Activated CD4-positive, alpha-beta T cell treated with anti-CD3 and anti-CD28 coated beads for 48 hours (primary cell): ENCODE results near the gene CIROP.

Experiments
- DNase-seq: peaks from one replicate; pipeline ENCODE4 v3.0.0-alpha.2; 2020

The CIROP gene

GRCh38 chr14:23093104-23093503 is 11.7 kb downstream of the CIROP start:
- no peak for DNase-seq

GRCh38 chr14:23091294-23092225 is 13.2 kb downstream of the CIROP start:
- DNase-seq: no peak

GRCh38 chr14:23090254-23090636 is 14.5 kb downstream of the CIROP start:
- no peak for DNase-seq

GRCh38 chr14:23089498-23090253 is 15.1 kb downstream of the CIROP start:
- DNase-seq: no peak

GRCh38 chr14:23086565-23086964 is 18.2 kb downstream of the CIROP start:
- no peak for DNase-seq

- DNase-seq: peak; percentile 22
These were observed 19.3 kb downstream of the CIROP start for GRCh38 chr14:23085458-23085857.

- DNase-seq: no peak
These were observed 24.3 kb downstream of the CIROP start for GRCh38 chr14:23080474-23080873.

GRCh38 chr14:23079716-23080115 is 25.1 kb downstream of the CIROP start:
- no peak for DNase-seq

- DNase-seq: no peak
These were observed 26.1 kb downstream of the CIROP start for GRCh38 chr14:23078692-23079116.

GRCh38 chr14:23077962-23078361 is 26.8 kb downstream of the CIROP start:
- no peak for DNase-seq

- DNase-seq: peak; percentile 33
These were observed 27.9 kb downstream of the CIROP start for GRCh38 chr14:23076785-23077408.

GRCh38 chr14:23074906-23075305 is 29.9 kb downstream of the CIROP start:
- DNase-seq: no peak

GRCh38 chr14:23071921-23072539 is 32.8 kb downstream of the CIROP start:
- no peak for DNase-seq

GRCh38 chr14:23071244-23071920 is 33.4 kb downstream of the CIROP start:
- DNase-seq: peak; percentile 87

GRCh38 chr14:23070262-23071129 is 34.3 kb downstream of the CIROP start:
- DNase-seq: no peak

- DNase-seq: no peak
These were observed 35.4 kb downstream of the CIROP start for GRCh38 chr14:23069413-23069806.

- DNase-seq: peak; percentile 81
These were observed 35.9 kb downstream of the CIROP start for GRCh38 chr14:23068789-23069412.

- DNase-seq: no peak
These were observed 36.7 kb downstream of the CIROP start for GRCh38 chr14:23067847-23068788.

- DNase-seq: no peak
These were observed 37.7 kb downstream of the CIROP start for GRCh38 chr14:23066855-23067744.
